GM19395 (cell line): Measurements from ENCODE around the gene IQGAP2.
"Not testable (repeated sequence)": the region's sequence is repeated elsewhere in the genome, so short reads cannot be mapped to it uniquely, and the experiment has no call there.

Source experiments
- ATAC-seq: cut with Tn5 transposase; IDR thresholded peaks from one replicate; pipeline ENCODE4 v1.9.1; 2021; ENCODE audit warnings: mild to moderate bottlenecking, moderate library complexity; ENCODE audit not compliant: unreplicated experiment

Gene IQGAP2

DNA sequence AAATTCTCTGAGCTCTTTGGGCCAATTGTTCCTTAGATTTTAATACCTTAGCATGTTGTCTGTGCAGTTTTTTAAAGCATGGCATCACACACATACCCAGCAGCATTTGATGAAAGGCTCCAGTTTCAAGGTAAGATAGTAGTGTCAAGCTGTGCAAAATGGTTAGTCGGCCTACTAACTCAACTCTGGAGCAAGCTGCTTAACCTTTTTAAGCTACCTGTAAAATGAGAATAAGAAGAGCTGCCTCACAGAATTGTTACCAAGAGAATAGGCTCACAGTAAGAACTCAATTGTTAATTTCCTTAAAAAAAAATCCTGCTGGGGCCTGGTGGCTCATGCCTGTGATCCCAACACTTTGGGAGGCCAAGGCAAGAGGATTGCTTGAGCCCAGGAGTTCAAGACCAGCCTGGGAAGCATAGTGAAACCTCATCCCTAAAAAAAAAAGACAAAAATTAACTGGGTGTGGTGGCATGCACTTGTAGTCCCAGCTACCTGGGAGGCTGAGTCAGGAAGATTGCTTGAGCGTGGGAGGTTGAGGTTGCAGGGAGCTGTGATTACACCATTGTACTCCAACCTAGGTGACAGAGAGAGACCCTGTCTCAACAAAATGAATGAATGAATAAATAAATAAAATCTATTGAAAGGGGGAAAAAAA is 96.5 kb downstream of the IQGAP2 start:
- no peak for ATAC-seq

DNA sequence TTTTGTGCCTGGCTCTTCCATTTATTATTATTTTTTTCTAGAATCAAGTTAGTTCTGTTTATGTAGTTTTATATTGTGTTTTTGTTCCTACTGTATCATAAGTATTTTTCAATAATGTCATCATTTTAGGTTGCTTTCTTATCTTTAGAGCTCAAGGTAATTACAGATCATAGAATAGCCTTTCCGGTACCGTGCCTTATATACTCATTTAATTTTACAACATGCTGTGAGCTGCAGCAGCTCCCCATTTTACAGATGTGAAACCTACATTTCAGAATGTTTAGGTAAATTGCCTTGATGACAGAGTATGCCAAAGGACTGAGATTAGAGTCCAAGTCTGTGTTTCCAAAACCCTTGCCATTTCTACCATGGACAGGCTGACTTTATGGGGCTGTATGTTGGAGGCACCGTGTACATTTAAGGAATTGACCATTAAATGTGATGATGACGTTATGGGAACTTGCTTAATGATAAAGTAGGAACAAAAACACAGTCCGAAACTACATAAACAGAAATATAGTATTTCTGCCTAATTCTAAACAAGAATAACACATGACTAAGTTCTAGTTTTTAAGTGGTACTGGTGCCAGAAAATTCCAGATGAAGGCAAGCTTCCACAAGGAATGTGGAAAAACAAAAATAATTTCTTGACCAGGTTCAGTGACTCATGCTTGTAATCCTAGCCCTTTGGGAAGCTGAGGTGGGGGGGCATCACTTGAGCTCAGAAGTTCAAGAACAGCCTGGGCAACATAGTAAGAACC is 97.7 kb downstream of the IQGAP2 start:
- ATAC-seq = no peak

- no peak for ATAC-seq
These were observed 100.8 kb downstream of the IQGAP2 start for GRCh38 chr5:76503929-76504328.

DNA sequence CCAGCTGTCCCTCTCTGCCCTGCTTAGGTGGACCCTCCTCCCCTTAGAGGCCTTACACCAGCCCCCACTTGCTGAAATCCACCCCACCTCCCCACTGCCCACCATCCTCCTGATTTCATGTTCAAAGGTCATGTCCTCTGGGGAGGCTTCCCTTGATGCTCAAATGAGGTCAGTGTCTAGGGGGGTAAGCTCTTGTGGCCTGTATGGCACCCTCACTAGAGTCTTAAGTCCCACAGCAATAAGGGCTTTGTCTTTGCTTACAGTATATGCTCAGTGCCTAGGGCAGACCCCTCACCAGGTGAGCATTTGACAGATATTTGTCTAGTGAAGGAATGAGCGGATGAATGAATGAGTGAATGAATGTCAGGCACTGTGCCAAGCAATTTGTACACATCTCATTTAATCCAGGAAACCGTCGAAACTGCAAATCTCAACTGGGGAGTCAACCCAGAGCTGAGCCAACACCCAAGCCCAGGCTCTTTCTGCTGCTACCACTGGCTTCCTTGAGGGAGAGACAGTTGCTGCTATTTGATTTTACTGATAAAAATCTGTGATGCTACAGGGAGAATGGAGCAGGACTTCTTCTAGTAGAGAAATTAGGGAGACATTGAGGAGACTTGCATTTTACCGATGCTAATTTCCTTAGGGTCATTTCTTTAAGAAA is 101.9 kb downstream of the IQGAP2 start:
- ATAC-seq = no peak

- ATAC-seq = no peak
These were observed 110.4 kb downstream of the IQGAP2 start for GRCh38 chr5:76513476-76513875.

GRCh38 chr5:76514292-76514691 is 111.2 kb downstream of the IQGAP2 start:
- no peak for ATAC-seq

DNA sequence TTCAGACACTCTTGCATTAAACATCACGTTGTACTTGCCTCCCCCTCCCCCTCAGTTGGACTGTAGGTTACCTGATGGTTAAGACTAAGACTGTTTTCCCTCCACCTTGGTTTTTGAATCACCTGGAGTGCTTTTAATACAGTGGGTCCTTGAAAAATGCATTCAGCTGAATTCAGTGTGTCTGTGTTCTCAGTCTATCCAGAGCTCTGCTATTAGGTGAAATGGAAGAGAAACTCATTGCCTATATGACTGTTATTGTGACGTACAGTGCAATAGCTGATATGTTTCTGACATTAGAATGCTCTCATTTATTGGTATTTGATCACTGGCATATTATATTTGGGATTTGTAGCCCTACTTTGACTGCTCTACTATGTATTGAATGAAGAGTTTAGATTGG is 111.6 kb downstream of the IQGAP2 start:
- ATAC-seq = no peak

GRCh38 chr5:76517334-76517733 is 114.2 kb downstream of the IQGAP2 start:
- ATAC-seq = no peak

GRCh38 chr5:76518246-76518645 is 115.2 kb downstream of the IQGAP2 start:
- not testable (repeated sequence) for ATAC-seq

DNA sequence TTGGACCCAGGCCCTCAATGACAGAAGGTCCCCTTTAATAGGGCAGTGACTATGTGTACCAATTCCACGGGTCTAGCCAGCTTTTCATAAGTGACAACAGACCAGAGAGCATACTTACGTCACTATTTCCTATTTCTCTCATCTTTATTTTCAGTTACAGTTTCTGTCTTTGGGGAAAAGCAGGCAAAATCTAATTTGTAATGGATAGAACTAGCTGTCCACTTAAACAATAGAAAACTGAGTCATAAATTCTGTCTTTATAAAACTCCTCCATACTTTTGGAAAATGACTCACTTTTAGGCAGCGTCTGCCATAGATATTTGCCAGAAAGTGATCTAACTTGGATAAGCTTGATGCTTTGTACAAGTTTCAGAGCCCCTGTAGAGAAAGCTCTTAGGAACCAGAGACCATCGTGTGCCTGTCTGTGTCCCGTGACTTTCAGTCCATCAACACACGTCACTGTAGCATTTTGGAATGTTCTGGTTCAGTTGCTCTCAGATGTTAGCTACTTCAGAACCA is 118.2 kb downstream of the IQGAP2 start:
- ATAC-seq = peak; percentile 88

- no peak for ATAC-seq
These were observed 119.2 kb downstream of the IQGAP2 start for GRCh38 chr5:76522103-76522935.

DNA sequence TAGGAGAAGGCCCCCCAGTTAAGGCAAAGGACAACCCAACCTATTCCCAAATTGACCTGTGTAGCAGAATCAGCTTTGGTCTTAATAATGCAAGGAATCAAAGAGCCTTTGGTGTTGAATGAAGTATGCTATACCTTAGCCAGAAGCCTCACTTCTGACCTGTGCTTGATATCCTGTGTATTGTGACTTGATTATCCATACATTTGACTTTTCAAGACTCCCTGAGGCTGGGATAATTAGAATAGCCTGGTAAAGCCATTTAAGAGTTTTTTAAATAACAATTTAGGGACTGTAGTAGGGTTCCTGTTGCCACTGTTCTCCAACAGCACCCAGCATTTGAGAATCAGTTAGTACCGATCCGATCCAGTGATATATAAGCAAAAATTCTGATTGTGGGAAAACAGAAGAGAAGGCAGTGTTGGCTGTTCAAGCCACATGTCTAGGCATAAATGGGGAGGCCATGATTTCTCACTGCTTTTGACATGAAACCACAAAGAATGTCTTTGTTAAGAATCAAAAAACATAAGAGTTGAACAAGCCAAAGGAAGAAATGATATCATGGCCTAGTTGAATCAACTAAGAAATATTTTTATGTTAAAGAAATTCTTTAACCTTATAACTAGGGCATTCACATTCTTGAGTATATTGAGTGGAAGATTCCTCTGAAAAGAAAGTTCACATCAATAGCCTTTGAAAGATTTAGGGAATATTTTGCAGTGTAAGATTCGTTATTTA is 121.2 kb downstream of the IQGAP2 start:
- no peak for ATAC-seq

GRCh38 chr5:76524868-76525267 is 121.8 kb downstream of the IQGAP2 start:
- no peak for ATAC-seq

DNA sequence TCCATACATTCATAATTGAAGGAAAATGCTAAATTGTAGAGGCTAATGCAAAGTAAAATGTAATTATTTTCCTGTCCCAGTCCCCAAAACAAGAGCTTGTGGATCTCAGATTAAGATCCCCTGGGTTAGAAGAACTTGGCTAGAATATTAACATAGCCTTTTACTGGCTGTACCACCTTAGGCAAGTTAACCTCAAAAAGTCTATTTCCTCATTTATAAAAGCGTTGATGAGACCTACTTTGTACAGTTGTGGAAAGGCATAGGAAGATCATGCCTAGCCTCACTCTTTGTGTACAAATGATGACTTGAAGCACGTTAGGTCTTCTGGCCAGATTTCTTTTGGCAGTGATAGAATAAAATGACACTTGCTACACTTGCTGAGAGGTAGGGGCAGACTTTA is 122.9 kb downstream of the IQGAP2 start:
- no peak for ATAC-seq

DNA sequence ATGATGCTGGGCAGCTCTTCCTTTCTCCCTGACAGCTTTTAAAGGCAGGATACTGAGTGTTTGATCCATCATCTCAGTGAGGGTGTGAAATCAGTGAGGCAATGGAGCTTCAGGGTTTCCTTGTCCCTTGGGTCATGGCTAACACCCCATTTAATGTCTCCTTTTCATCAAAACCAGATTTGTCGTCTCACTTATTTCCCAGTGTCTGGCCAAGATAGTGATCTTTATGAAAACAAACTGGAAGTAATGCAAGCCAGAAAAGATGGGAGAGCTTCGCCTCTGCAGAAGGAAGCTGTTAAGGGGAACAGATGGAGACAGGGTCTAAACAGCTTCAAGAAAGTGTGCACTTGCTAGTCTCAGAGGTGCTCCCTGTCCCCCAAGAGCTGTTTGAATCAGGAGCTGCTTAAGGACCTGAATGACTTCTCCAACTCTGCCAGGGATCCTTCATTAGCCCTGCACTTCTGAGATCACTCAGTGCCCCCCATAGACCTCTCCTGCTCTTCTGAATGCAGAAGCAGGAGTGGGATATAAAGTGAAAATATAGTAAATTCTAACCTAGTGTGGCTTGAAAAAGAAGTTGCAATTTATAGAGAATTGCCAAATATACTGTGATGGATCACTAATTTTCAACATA is 124.0 kb downstream of the IQGAP2 start:
- ATAC-seq = no peak

GRCh38 chr5:76527685-76528161 is 124.6 kb downstream of the IQGAP2 start:
- ATAC-seq = no peak

GRCh38 chr5:76528547-76529331 is 125.7 kb downstream of the IQGAP2 start:
- no peak for ATAC-seq

GRCh38 chr5:76529464-76530344 is 126.6 kb downstream of the IQGAP2 start:
- ATAC-seq = no peak
